Measurements from ENCODE around the gene ATG16L1.

Gene ATG16L1

DNA sequence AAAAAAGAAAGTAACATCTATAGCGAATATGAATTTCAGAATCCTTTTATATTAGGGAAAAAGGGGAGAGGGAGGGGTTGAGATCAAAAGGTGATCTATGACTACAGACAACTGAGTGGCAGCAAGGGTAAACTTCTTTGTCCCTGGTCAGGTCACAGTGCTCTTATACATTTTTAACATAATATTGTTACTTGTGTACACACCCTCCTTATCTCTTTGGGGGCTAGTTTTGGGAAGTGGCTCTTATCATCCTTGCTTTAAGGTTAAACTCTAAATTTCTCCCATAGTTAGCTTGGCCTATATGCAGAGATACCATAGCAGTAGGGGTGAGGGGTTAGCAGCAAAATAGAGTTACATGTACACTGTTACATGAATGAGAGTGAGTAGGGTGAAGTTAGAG, 31.6 kb upstream of the ATG16L1 start:
- TF ChIP-seq ZNF274 (IDR thresholded peaks at IDR 0.05; ENCODE audit: low read depth, low read length): no peak
- no peak overlapping the region for H3K4me3 ChIP-seq (ENCODE audit: low read length)

DNA sequence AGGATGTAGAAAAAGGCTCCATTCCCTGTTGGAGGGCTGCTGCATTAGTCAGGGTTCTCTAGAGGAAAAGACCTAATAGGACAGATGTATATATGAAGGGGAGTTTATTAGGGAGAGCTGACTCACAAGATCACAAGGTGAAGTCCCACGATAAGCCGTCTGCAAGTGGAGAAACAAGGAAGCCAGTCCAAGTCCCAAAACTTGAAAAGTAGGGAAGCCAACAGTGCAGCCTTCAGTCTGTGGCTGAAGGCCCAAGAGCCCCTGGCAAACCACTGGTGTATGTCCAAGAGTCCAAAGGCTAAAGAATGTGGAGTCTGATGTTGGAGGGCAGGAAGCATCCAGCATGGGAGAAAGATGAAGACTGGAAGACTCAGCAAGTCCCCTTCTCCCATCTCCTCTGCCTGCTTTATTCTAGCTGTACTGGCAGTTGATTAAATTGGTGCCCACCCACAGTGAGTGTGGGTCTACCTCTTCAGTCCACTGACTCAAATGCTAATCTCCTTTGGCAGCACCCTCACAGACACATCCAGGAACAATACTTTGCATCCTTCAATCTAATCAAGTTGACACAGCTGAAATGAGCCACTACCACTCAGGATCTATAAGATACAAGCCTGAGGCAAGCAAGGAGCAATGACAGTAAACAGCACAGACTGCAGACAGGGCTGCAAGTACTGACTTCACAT, 30.0 kb upstream of the ATG16L1 start:
- H3K4me3 ChIP-seq (ENCODE audit: low read length): no peak overlapping the region
- TF ChIP-seq ZNF274 (IDR thresholded peaks at IDR 0.05; ENCODE audit: low read depth, low read length): no peak

DNA sequence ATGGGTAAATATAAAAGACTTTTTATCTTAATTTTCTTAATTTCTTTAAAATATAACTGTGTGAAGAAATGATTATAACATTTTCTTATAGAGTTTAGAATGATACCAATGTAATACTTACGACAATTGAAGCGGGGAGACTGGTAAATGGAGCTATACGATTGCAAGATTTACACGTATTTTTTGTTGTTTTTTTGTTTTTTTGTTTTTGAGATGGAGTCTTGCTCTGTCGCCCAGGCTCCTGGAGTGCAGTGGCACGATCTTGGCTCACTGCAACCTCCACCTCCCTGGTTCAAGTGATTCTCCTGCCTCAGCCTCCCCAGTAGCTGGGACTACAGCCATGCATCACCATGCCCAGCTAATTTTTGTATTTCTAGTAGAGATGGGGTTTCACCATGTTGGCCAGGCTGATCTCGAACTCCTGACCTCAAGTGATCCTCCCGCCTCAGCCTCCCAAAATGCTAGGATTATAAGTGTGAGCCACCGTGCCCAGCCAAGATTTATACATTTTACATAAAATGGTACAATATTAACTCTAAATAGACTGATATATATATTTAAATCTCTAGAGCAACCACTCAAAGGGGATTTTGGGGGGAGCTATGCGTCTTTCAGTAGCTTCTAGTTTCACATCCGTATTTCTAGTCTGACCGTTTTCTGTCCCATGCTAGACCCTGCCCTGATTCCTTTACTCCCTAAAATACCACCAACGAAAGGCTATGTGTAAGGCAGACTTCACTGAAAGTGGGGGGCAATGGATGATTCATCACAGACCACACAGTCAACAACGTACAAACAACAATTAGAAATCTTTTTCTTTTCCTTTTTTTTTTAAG, 28.2 kb upstream of the ATG16L1 start:
- H3K4me3 ChIP-seq (ENCODE audit: low read length): no peak overlapping the region

DNA sequence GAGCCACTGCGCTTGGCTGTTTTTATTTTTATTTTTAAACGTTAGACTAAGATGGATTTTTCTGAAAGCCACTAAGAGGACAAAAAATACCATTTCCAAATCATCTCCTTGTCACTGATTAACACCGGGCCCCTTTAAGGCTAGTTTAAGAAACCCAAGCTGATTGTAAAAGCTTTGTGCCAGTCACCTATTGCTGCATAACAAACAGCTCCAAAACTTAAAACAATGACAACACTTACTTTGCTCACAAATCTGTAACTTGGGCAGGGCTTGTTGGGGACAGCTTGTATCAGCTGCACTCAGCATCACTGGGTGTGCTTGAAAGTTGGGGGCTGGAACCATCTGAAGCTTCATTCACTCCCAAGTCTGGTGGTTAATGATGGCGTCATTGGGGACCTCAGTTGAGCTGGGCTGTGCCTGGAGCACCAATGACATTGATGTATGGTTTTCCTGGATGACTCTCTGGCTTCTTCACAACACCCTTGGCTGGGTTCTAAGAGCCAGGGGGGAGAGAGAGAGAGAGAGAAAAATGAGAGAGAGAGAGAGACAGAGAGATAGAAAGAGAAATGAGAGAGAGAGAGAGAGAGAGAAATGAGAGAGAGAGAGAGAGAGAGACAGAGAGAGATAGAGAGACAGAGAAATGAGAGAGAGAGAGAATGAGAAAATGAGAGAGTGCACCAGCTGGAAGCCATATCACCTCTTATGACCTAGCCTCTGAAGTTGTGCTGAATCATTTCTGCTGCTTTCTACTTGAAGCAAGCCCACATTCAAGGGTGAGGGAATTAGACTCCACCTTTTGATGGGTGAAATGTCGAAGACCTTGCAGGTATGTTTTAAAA, 26.0 kb upstream of the ATG16L1 start:
- H3K4me3 ChIP-seq (ENCODE audit: low read length): no peak overlapping the region
- TF ChIP-seq ZNF274 (IDR thresholded peaks at IDR 0.05; ENCODE audit: low read depth, low read length): no peak

More for the DNA sequence above, 28.2 kb upstream of the ATG16L1 start:
- TF ChIP-seq ZNF274 (IDR thresholded peaks at IDR 0.05; ENCODE audit: low read depth, low read length): no peak

DNA sequence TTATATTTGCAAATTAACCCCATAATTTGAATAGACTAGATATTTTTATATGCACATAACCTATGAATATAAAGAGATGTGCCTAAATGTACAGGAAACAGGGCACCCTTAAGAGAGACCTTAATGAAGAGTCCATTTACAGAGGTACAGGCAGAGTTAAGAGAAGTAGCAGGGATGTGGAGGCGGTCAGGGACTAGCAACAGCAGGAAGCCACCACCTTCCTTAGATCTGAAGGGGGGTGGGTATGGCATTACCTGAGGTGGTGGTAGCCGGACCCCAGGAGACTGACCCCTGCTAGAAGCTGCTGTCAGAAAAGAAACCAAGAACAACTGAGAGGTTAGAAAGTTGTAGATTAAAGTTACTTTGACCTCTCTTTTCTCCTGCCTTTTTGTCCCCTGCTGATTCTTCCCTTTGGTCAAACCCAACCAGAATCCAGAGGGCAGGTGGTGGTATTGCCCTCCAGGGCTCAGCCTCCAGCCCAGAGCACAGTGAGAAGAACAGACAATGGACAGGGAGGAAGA, 24.9 kb upstream of the ATG16L1 start:
- H3K4me3 ChIP-seq (ENCODE audit: low read length): no peak overlapping the region
- no peak for TF ChIP-seq ZNF274 (IDR thresholded peaks at IDR 0.05; ENCODE audit: low read depth, low read length)

DNA sequence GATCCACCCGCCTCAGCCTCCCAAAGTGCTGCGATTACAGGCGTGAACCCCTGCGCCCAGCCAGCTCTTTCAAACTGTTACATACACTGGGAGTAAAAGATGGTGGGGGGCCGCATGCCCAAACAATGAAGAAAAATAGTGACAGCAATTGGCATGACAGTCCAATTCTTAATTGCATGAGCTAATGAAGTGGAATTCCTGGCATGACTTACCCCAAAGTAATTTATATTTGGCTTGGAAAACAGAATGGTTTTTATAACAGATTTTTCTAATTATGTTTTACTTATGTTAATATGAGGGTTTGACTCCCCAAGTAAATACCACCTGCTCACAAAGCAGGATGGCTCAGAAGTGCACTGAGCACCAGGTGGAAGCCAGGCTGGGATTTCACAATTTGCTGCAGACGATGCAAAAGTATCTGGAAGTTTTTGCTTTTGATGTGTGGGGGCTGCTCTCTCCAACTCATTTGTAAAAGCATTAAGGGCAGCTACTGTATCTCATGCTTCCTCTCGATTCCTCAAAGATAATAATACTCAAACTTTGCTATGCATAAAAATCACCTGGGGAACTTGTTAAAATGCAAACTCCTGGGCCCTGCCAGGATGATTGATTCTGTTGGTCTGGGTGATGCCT, 24.0 kb upstream of the ATG16L1 start:
- H3K4me3 ChIP-seq (ENCODE audit: low read length): no peak overlapping the region
- TF ChIP-seq ZNF274 (IDR thresholded peaks at IDR 0.05; ENCODE audit: low read depth, low read length): no peak

DNA sequence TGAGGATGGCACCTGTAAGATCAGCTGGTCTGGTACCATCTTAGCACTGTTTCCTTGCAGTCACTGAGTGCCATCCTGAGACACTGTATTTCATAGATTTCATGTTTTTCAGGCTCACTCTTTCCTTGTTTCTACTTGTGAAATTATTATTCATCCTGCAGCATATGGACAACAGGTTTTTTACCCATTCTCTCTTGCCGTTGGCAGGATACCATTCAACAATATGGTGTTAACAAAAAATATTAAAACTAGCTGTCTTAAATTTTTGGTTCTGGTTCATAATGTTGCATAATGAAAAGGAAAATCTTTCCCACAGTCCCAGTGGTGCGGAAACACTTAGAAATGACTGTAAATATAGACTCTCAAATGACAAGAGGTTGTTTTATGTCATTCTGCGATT, 23.1 kb upstream of the ATG16L1 start:
- no peak for TF ChIP-seq ZNF274 (IDR thresholded peaks at IDR 0.05; ENCODE audit: low read depth, low read length)

DNA sequence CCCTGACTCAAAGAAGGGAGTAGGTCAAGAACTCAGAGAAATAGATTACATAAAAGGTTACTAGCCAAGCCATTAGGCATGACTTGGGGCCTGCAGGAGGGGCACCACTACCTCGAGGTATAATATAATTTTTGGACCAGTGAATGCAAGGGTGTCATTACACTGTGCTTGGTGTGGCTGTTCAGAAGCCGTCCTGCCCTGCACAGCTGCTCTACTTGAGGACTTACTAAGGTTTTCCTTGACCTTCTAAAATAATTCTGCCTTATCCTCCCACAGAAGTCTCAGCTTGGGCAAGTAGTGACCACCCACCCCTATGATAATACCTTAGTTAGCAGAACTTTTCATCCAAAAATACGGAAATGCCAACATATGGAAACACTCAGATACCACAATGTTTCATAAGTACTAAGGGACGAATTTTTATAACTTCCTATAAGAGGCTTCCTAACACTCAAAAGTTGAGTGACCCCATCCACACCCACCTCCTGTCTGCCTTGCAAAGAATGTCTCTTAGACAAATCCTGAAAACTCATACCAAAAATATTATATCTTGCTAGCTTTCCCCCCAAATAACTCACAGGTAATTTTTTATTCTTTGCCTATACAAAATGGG, 17.7 kb upstream of the ATG16L1 start:
- no peak overlapping the region for H3K4me3 ChIP-seq (ENCODE audit: low read length)
- no peak for TF ChIP-seq ZNF274 (IDR thresholded peaks at IDR 0.05; ENCODE audit: low read depth, low read length)

More for the DNA sequence above, 23.1 kb upstream of the ATG16L1 start:
- no peak overlapping the region for H3K4me3 ChIP-seq (ENCODE audit: low read length)

DNA sequence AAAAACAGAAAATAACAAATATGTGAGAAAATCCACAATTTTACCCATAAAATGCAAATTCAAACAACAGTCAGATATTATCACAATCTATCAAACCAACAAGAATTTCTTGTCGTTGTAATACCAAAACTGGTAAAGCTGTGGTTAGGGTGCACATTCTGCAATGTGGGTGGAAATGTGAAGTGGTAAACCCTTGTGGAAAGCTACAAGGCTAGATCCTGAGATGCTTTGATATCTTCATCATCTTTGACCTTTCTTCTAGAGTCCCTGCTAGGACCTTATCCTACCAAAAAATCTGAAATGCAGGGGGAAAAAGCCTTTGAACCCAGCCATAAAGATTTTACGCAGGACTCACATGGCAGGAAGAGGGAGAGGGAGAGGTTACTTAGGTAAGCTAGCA, 17.2 kb upstream of the ATG16L1 start:
- H3K4me3 ChIP-seq (ENCODE audit: low read length): no peak overlapping the region
- TF ChIP-seq ZNF274 (IDR thresholded peaks at IDR 0.05; ENCODE audit: low read depth, low read length): no peak

DNA sequence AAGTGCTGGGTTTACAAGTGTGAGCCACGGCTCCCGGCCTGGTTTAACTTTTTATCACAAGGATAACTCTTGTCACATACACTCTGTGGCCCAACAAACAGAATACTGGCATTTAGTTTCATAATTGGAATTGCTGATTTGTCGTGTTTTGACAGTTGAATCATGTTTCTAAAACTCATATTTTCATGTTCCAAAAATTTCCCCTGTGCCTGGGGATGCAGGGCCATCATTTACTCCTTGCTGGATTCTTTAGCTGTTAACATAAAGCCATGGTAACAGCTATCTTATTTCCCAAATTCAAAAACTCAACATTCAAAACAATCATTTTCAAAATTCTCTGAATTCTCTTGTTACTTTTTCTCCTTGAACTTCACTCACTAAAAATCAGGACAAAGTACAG, 16.5 kb upstream of the ATG16L1 start:
- no peak for TF ChIP-seq ZNF274 (IDR thresholded peaks at IDR 0.05; ENCODE audit: low read depth, low read length)
- no peak overlapping the region for H3K4me3 ChIP-seq (ENCODE audit: low read length)

DNA sequence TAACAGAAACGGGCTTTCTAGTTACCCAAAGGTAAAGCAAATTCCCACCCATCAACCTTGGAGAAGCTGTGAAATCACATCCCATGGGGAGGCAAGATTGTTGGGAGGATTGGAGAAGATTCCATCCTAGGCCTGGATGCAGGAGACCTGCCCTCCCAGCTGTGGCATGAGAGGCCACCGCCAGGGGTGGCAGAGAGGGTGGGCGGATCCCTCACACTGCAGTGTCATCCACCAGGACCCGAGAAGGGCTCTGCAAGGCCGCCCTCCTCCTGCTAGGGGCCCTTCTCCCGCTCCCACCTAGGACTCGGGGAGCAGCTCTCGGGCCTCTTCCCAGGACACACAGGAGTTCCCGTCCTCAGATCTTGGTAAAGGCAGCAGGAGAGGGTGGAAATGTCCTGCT, 15.5 kb upstream of the ATG16L1 start:
- no peak overlapping the region for H3K4me3 ChIP-seq (ENCODE audit: low read length)
- no peak for TF ChIP-seq ZNF274 (IDR thresholded peaks at IDR 0.05; ENCODE audit: low read depth, low read length)

DNA sequence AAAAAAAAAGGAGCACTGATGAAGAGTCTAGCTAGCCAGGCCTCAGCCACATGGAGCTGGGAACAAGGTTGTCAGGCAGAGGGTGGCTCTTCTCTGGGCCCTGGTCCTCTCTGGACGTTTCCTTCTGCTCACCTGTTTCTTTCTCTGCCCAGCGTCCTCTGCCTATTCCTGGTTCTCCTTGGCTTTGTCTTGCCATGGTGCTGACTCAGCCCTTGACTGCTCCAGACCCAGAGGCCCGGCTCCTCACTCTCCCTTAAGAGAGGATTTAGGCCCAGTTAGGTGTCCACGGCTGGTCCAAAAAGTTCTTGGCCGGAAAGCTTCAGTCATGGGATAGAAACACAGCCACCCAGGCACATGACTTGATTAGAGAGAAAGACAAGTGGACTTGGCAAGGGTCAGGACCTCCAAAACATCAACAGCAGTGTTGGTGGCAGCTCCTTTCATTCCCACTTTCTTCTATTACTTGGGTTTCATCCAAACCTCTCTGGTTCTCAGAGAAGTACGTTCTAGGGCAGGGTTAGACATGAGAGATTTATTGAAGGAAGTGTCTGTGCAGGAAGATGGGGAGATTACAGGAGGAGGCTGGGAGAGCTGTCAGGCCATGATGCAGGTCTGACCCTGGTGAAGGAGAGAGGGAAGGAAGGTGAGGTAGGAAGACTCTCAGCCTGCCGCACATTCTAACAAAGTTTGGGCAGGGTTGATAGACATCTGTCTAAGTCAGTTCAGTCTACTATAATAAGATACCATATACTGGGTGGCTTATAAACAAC, 14.5 kb upstream of the ATG16L1 start:
- no peak for TF ChIP-seq ZNF274 (IDR thresholded peaks at IDR 0.05; ENCODE audit: low read depth, low read length)
- no peak overlapping the region for H3K4me3 ChIP-seq (ENCODE audit: low read length)

DNA sequence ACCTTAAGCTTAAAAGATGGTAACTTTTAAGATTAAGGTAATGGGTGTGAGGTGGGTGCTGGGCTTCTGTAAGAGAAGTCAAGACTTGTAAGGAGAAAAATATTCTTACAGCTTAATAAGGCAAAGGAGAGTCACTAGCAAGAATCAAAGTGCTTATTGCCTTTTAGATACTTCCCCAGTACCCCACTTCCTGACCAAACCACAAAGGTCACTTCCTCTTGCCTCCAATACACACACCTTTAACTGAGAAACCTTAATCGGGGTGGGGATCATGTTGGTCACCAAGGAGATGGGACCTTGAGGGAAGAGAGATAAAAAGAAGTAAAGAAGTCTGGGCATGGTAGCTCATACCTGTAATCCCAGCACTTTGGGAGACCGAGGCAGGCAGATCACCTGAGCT, 10.6 kb upstream of the ATG16L1 start:
- no peak overlapping the region for H3K4me3 ChIP-seq (ENCODE audit: low read length)
- no peak for TF ChIP-seq ZNF274 (IDR thresholded peaks at IDR 0.05; ENCODE audit: low read depth, low read length)

Measured in GM08714 (cell line).